GM21576 (cell line): ENCODE data around the gene TSHZ1.

Source experiments
- ATAC-seq: cut with Tn5 transposase; IDR thresholded peaks from one replicate; pipeline ENCODE4 v1.9.1; 2021; ENCODE audit warnings: mild to moderate bottlenecking, moderate library complexity; ENCODE audit not compliant: unreplicated experiment

Gene TSHZ1

DNA sequence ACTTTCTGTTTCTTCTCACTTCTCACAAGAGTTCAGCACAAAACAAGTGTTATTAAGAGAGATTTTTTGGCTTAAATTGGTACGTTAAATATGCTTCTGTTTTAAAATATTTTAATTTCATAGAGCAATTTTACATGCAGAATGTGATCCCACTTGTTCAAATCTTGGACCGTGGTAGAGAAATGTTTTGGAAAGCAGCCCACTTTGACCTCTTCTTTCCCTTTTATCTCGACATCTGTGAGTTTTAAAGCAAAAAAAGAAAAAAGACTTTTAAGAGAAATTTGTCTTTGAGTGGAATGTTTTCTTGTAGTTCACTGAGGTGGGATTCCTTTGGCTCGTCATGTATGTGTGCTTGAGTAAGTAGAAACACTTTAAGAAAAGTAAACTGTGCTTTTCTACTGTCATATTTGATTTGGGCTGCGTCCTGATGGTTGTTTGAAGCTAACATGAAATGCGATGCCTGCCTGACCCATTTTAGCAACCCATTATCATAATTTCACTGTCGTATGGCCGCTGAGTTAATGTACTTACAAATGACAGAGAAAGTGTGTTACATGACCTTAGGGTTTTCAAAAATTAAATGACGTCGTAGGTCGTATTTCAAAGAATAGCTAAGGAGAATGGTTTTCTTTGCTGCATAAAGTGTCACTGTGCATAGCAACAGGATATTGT, 54.5 kb downstream of the TSHZ1 start:
- ATAC-seq, result no peak

DNA sequence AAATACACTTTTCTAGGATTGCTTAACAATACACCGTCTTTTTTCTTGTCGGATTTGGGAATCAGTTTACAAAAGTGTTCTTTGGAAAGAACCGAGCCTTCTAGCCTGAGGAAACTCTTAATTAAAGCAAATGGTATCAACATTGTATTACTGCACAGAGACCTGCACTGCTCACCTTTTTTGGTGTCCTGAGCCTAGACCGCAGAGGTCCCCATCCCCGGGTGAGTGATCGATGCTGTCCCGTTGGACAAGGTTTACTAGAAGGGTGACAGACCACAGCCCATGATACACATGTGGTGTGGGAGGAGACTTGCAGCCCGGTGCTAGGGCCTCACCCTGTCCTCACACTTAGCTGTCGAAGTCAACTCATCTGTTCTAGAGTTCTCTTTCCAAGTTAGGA, 55.3 kb downstream of the TSHZ1 start:
- no peak for ATAC-seq

DNA sequence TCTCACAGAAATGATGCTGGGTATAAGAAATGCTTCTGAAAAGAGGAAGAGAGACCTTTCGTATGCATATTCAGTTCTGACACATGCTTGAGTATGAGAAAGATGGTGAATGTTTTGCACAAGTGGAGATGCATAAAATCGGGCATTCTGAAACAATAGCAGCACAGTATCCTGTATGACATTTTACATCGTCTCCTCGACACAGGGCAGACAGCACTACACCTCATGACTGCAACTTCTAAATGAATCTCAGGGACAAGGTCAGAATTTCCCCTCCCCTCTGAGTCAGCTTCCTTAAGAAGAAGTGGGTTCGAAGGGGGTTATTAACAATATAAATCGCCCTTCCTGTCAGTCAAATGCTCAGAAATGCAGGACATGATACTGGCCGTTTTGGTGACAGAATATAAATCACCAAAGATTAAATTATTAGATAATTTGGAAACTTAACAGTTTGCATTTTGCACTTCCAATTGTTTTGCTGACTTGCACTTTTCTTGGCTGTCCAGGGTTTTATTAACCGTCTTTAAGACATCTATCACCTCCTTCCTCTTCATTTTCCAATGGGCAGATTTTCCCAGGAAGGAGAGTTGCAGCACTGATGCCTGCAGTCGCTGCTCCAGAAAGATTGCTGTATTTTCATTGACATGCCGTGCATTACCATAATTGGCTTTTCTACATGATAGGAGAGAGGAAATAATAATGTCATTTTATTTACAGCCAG, 57.2 kb downstream of the TSHZ1 start:
- peak; percentile 77 for ATAC-seq

DNA sequence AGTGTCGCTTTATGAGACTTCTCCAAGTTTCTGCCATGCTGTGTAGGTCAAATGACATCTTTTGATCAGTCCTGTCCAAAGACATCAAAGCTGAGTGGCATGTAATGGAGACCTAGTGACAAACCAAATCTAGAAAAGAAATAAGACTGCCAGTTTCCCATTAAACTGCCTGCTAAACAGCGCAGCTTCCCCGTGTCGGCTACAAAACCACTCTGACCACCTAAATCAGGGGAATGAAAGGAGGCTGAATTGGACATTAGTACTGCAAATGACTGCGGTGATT, 57.7 kb downstream of the TSHZ1 start:
- no peak for ATAC-seq

DNA sequence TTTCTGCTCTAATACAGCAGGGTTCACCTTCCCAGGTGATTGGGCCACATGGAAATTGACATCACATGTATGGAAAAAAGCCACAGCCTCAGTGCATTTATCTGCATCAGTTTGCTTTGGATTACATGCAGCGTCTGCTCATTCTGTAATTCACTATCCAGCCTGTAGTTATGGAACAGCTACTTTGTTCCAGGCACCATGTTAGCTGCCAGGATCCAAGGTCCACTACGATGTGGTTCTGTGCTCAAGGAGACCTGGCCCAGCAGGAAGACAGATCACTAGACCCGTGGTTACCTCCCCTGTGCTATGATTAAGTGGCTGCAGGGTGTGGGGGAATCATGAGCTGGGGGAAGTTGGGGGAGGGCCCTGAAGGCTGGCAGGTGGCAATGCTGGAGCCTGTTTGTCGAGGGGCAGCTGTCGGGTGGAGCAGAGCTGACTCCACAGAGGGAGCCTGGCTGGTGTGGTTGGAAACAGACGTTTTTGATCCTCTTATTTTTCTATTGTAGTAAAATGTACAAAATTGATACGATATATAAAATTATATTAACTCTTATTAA, 58.6 kb downstream of the TSHZ1 start:
- no peak for ATAC-seq

DNA sequence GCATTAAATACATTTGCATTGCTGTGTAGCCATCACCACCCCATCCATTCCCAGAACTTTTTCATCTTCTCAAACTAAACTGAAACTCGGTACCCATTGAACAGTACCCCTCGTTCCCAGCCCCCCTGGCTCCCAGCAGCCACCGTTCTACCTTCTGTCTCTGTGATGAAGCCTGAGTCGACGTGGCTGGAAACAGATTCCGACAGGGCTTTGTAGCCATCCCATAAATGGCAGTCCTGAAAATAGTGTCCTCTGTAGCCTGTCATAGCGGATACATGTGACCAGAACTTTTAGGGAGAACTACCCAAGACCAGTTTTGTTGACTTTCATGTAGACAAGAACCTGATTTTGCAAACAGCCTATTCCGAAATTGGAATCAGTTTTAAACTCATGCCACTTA, 59.1 kb downstream of the TSHZ1 start:
- no peak for ATAC-seq

DNA sequence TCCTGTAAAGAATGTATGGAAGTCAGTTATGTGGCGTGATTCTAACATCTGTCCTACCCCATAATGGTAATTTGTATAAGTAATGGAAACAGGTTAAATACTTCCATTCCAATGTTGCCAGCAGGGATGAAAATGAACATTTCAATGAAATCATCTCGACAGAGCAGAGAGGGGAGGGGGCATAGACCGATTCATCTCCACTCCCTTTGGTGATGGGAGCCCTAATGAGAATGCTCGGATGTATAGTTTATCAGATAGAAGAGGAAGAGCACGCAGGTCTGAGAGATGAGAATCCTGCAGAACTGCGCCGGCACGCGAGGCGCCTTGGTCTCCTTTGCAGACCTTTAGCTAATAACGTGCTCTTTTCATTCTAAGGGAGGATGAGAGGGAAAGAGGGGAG, 61.4 kb downstream of the TSHZ1 start:
- no peak for ATAC-seq

DNA sequence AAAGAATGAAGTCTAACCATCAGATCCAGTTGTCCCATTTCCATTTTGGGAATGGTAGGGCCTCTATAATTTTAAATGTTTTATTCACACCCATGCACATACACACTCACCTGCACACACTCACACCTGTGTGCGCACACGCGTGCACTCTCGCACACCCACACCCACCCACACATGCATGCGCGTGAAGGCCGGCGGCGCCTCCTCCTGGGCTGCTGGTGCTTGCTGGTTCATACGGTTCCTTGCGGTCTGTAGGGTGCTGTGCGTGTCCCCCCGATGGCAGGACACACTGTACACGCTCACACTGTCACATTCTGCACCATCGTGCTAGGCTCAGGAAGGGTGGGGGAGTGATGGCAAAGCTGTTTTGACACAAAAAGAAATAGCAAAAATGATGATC, 63.2 kb downstream of the TSHZ1 start:
- no peak for ATAC-seq

DNA sequence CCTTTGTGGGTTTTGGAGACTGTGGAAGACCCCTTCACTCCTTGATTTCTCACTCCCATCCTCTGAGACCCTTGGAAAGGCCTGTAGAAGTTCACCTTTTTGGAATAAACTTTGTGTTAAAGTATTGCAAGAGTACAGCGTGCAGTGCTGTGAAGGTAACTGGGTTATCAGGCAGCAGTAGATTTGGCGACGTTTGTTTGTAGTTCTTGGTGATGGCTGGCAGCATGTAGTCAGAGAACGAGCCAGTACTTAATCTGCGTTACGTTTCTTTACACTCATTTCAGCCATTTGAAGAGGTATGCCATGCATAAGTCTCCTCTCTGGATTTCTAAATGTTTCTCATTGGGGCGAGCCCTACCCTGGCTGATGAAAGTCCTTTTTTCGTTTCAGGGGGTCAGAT, 64.6 kb downstream of the TSHZ1 start:
- ATAC-seq, result no peak

DNA sequence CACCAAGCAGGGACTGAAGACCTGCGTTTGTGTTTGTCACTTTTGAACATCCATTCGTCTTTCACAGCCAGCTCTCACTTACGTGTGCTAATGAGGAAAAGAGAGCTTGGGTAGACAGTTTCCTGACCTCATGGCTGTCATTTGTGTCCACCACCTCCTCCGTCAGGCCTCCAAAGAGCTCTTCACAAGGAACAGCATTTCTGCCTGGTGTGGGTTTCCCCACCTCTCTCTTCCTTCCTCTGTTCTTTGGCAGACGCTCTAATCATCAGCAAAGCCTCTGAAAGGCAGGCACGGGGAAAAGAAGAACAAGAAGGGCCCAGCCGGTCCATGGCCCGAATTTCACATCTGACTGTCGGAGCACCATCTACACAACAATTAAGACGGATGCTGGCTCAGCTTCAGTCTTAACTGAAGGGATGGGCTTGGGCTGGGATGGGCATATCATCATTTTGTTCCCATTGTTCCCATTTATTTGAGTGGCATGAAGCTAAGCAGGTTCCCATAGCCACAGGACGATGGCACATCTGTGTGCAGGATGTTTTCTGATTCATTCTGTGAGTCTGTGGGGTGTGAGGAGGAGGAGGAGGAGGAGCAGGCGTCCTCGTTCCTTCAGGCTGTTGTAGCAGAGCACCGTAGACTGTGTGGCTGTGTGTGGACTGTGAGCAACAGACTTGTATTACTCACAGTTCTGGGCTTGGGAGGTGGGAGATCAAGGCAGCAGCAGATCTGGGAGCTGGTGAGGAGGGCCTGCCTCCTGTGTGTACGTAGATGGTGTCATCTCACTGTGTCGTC, 66.4 kb downstream of the TSHZ1 start:
- no peak for ATAC-seq

DNA sequence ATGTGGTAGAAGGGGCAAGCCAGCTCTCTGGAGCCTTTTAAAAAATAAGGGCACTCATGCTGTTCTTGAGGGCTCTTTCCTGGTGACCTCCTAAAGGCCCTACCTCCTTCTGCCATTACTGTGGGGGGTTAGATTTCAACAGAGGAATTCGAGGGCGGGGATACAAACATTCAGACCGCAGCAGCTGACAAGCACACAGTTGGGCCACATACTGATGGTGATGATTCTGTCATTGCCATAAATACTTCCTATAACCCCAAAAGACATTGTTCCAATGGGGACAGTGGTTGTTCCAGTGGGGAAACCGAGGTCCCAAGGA, 67.0 kb downstream of the TSHZ1 start:
- ATAC-seq, result no peak

DNA sequence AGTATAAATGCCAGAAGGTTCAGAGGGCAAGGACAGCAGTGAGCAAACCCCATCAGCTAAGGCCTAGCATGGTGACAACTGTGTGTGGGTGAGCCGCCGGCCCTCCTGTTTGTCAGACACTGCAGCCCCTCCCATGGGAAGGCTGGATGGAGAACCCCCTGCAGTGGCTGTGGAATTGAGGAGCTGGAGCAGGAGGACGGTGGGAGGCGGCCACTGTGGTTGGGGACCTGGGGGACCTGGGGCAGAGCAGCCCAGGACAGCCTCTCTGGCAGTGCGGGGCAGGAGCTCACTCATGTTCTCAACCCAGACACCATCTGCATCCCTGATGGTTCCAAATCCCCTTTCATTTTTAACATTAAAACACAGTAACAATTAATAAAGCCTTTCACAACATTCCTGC, 68.8 kb downstream of the TSHZ1 start:
- ATAC-seq, result no peak

DNA sequence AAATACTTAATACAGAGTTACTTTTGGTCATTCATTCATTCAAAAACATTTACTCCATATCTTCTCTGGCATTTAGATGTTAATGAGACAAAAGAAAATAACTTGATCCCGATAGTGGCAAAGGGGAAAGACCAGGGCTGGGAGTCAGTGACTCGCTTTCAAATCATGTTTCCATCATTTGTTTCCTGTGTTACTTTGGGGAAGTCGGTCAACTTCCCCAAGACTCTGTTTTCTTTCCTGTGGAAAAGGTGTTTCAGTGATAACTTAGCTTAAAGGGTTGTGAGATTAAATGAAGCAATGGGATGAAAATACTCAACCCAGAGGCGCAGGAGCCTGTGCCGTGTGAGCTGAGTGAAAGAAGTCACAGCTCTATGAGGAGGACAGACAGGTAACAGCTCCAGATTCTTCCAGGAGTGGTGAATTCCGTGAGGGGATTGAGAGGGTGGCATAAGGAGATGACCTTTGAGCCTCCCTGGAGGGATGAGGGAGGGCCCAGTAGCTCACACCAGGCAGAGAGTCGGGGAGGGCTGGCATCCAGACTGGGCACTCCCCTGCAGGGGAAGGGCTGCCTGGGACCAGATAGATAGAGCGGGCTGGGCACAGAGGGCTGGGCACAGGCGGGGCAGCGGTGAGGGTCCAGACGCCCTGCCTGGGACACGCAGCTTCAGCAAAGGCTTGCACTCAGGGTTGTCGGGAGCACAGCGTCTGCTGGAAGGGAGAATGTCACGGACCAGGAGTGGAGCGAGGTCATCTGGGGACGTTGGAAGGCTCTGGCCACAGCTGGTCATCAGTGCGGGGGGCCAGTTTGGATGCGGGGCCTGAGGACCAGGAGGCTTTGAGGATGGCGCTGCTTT, 70.1 kb downstream of the TSHZ1 start:
- ATAC-seq, result no peak

DNA sequence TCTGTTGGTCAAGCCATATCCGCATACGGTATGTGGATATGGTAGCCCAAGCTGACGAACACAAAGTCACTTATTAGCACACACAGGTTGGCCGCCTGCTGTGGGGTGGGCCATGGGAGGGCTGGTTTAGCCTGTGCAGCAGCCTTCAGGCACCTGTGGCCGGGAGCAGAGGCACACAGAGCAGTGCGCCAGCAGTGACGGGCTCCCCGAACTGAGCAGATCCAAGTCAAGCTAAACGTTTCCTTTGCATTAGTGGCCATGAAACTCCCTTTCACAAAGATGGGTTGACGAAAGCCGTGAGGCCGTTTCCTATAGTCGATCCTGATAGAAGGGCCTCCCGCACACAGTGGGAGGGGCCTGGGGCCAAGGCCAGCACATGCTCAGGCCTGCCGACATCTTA, 72.1 kb downstream of the TSHZ1 start:
- no peak for ATAC-seq

DNA sequence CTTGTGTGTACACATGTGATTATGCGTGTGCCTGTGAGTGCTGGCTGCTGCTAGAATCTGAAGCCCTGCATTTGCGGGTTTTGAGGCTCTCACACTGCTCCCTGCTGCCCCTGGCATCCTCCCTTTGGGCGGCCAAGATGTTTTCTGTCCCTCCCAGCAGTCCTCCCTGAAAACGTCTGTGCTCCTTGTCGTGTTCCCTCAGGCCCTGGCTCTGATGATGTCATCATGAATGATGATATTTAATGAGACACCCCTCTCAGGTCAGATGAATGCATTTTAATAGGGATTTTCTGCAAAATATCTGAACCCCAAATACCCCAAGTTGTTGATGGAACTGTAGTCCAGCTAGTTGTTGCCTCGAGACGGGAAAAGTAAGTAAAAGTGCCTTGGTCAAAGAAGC, 73.1 kb downstream of the TSHZ1 start:
- no peak for ATAC-seq

DNA sequence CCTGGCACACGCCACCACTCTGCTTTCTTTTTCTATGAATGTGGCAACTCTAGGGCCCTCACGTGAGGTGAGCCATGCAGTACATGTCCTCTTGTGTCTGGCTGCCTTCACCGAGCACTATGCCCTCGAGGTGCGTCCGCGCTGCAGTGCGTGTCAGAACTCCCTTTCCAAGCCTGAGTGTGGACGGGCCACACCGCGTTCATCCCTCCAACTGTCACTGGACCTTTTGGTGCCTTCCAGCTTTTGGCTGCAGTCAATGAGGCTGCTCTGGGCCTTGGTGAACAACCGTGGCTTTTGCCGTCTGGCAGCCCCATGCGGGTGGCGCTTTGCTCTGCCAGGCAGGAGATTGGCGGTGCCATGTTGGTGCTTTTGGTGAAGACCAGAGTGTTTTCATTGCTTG, 74.0 kb downstream of the TSHZ1 start:
- ATAC-seq, result no peak

DNA sequence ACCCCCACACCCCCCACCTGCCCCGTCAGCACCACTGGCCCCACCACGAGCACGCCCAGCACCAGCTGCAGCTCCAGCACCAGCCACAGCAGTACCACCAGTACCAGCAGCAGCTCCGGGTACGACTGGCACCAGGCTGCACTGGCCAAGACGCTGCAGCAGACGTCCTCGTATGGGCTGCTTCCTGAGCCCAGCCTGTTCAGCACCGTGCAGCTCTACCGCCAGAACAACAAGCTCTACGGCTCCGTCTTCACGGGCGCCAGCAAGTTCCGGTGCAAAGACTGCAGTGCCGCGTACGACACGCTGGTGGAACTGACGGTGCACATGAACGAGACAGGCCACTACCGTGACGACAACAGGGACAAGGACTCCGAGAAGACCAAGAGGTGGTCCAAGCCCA, 75.3 kb downstream of the TSHZ1 start:
- no peak for ATAC-seq

DNA sequence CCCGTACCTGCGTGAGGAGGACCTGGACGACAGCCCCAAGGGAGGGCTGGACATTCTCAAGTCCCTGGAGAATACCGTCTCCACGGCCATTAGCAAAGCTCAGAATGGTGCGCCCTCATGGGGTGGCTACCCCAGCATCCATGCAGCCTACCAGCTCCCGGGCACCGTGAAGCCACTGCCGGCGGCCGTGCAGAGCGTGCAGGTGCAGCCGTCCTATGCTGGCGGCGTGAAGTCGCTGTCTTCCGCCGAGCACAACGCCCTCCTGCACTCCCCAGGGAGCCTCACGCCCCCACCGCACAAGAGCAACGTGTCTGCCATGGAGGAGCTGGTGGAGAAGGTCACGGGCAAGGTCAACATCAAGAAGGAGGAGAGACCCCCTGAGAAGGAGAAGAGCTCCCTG, 76.4 kb downstream of the TSHZ1 start:
- ATAC-seq, result no peak

DNA sequence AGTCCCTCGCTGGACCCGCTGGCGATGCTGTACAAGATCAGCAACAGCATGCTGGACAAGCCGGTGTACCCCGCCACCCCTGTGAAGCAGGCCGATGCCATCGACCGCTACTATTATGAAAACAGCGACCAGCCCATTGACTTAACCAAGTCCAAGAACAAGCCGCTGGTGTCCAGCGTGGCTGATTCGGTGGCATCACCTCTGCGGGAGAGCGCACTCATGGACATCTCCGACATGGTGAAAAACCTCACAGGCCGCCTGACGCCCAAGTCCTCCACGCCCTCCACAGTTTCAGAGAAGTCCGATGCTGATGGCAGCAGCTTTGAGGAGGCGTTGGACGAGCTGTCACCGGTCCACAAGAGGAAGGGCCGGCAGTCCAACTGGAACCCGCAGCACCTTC, 77.1 kb downstream of the TSHZ1 start:
- no peak for ATAC-seq

DNA sequence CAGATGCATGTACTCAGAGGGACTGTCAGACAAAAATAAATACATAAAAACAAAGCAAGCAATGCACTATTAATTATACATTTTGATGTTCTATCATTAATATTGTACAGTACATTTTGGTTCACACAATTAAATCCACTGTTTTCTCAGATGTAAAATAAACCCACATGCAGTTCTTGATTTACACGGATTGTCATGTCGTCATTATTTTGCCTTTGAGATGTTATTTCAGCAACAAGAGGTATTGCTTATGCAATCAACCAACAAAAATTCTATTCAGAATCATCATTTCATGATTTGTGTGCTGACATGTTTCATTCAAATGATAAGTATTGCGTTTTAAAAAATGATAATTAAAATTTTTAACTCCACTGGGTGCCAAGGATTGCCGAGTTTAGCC, 79.2 kb downstream of the TSHZ1 start:
- ATAC-seq, result no peak

DNA sequence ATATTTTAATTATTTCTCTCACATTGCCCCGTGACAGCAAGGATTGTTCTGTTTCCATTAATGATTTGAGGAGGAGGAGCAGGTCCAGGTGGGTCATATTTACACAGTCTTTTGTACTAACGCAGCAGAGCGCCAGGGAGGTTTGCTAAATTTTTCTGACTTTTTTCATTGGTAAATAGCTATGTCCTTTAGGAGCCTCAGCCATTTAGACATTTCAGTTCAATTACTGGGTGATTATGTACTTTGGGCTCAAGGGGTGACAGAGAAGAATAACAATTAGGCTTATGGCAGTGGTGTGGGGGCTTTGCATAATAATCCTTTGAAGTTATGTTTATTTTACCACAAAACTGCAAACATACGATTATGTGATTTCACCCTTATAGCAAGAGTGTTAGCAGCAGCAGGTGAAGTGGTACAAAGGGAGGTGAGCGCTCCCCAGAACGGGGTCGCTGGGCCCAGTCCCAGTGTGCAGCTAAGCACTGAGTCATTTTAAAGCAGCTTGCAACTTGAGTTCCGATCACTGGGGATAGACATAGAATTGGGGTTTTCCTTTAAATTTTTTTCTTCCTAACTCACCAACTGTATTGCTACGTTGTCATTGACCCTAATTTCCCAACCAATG, 80.3 kb downstream of the TSHZ1 start:
- ATAC-seq, result no peak
